GM23248 (cell line): ENCODE results near the gene ARID4B. TPM values are rescaled to one million over a fixed set of nuclear protein-coding genes. Genes with fewer than 3 reads are reported as not detected.

Experiments
- DNase-seq: peaks from one replicate; pipeline ENCODE4 v3.0.0-alpha.2; 2015
- H2AFZ ChIP-seq: fragments of 200-600 bp; sonication (generic); 2 replicates; pipeline ENCODE4 v1.6.1; 2016; ENCODE audit warnings: antibody characterized with exemption
- H3F3A ChIP-seq: fragments of 200-600 bp; sonication (generic); 2 replicates; pipeline ENCODE4 v1.6.1; 2016; ENCODE audit warnings: mild to moderate bottlenecking, antibody characterized with exemption, mixed run types; ENCODE audit not compliant: insufficient read depth
- H3K27ac ChIP-seq: fragments of 200-600 bp; sonication (generic); 2 replicates; pipeline ENCODE4 v1.5.1; 2016; ENCODE audit warnings: mild to moderate bottlenecking
- H3K27me3 ChIP-seq: fragments of 200-600 bp; sonication (generic); replicated peaks from 2 replicates; pipeline ENCODE4 v1.6.1; 2016; ENCODE audit warnings: mild to moderate bottlenecking; ENCODE audit not compliant: insufficient read depth
- H3K36me3 ChIP-seq: fragments of 200-600 bp; sonication (generic); 2 replicates; pipeline ENCODE4 v1.6.1; 2016; ENCODE audit warnings: low read depth, mild to moderate bottlenecking
- H3K4me1 ChIP-seq: fragments of 200-600 bp; sonication (generic); 2 replicates; pipeline ENCODE4 v1.6.1; 2016; ENCODE audit warnings: mild to moderate bottlenecking; ENCODE audit not compliant: insufficient read depth
- H3K4me2 ChIP-seq: fragments of 200-600 bp; sonication (generic); one replicate; pipeline ENCODE4 v1.6.1; 2016; ENCODE audit warnings: mild to moderate bottlenecking; ENCODE audit not compliant: unreplicated experiment
- H3K4me3 ChIP-seq: fragments of 200-600 bp; sonication (generic); 2 replicates; pipeline ENCODE4 v1.5.1; 2016; ENCODE audit warnings: mild to moderate bottlenecking
- H3K79me2 ChIP-seq: fragments of 200-600 bp; sonication (generic); 2 replicates; pipeline ENCODE4 v1.6.1; 2016; ENCODE audit warnings: mild to moderate bottlenecking; ENCODE audit not compliant: insufficient read depth
- H3K9ac ChIP-seq: fragments of 200-600 bp; sonication (generic); 2 replicates; pipeline ENCODE4 v1.6.1; 2016; ENCODE audit warnings: mild to moderate bottlenecking
- H3K9me2 ChIP-seq: fragments of 200-600 bp; sonication (generic); 2 replicates; pipeline ENCODE4 v1.6.1; 2016; ENCODE audit warnings: mixed run types, mild to moderate bottlenecking, moderate library complexity; ENCODE audit not compliant: insufficient read depth
- H3K9me3 ChIP-seq: fragments of 200-600 bp; sonication (generic); one replicate; pipeline ENCODE4 v1.6.1; 2017; ENCODE audit warnings: low read depth
- H4K20me1 ChIP-seq: fragments of 200-600 bp; sonication (generic); 2 replicates; pipeline ENCODE4 v1.6.0; 2016; ENCODE audit not compliant: insufficient read depth
- EZH2 ChIP-seq: fragments of 200-600 bp; sonication (generic); IDR thresholded peaks from 2 replicates; pipeline ENCODE4 v1.6.1; 2018; ENCODE audit warnings: antibody characterized with exemption, mild to moderate bottlenecking; ENCODE audit not compliant: insufficient read depth, poor library complexity, severe bottlenecking
- EZH2phosphoT487 ChIP-seq: fragments of 200-600 bp; sonication (generic); IDR thresholded peaks from 2 replicates; pipeline ENCODE4 v1.6.1; 2018; ENCODE audit warnings: antibody characterized with exemption, moderate library complexity, mild to moderate bottlenecking, low read depth; ENCODE audit not compliant: insufficient read depth
- WGBS, 2 experiments: methylation state at CpG; one replicate each; pipeline ENCODE4 v1.1.6; 2015 to 2017; ENCODE audit warnings: low lambda C conversion rate in 2 of 2, low coverage in 1 of 2; ENCODE audit errors: missing lambda C conversion rate in 2 of 2; 5-methylcytosine and 5-hydroxymethylcytosine counted together
- in situ Hi-C: fragments of 300-500 bp; cut with MboI; formaldehyde crosslinking; loops from 2 replicates; pipeline ENCODE4 v1.15.0; 2020
- polyA plus RNA-seq: library from polyadenylated mRNA; unstranded; fragments of >200 nt; fragmentation: Nextera tagmentation; extraction: Ambion mirVana; gene quantifications from 2 replicates; pipeline ENCODE4 v1.2.1, GENCODE V29; 2016
- total RNA-seq: library from RNA; depleted of rRNA; stranded (reverse); fragments of >200 nt; shearing (Covaris generic); gene quantifications from 2 replicates; pipeline ENCODE4 v1.2.3, GENCODE V29; 2014

The ARID4B gene
- total and polyA plus RNA-seq, 2 experiments from 2014 or later: 17.8 to 25.6 TPM

- Histone ChIP-seq H3K9me2 (no peaks in the 10 kb centered on the region), H3K27me3 (no peaks in the 10 kb centered on the region), H3K36me3 (peaks cover 8% of the 10 kb centered on the region; the same call in 1 of the 2 replicates), H3K79me2 (peaks cover 85% of the 10 kb centered on the region), H2AFZ (no peak overlapping the region), H3K9me3 (no peaks in the 10 kb centered on the region), H4K20me1 (no peaks in the 10 kb centered on the region), H3K9ac (peak overlapping the region; percentile 92), H3K27ac (peak overlapping the region; percentile 91), H3K4me2 (peak overlapping the region; percentile 95), H3K4me1 (peaks cover 21% of the 10 kb centered on the region), H3F3A (peaks cover 25% of the 10 kb centered on the region), H3K4me3 (peak overlapping the region; percentile 93)
- WGBS, 2 experiments: 20 to 24% methylated on average over 3 of the region's 3 CpGs
- TF ChIP-seq EZH2phosphoT487 (no peak), EZH2 (no peak)
- in situ Hi-C loops: no loop called here
- DNase-seq: peak; percentile 14
Observed at GRCh38 chr1:235331401-235331800, 3.4 kb upstream of the ARID4B start.

DNA sequence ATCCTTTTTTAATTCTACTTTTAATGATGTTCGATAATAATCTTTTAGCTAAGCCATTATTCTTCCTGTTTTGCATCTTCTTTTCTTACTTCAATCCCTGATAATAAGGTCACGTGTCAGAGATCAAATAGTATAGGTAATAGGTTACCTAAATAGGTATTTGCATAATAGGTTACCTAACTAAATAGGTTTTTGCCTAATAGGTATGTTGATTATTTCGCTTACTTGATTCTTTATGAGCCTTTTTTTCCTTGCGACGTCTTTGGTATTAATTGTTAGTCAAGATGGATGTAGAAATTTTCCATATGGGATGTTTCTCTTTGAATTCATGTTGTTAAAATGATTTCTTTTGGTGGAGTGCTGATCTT is 2.9 kb upstream of the ARID4B start:
- H3K79me2 ChIP-seq: peaks cover 85% of the 10 kb centered on the region
- H3K4me2 ChIP-seq: peak overlapping the region; percentile 95
- H3K36me3 ChIP-seq: peaks cover 6% of the 10 kb centered on the region; the same call in 1 of the 2 replicates
- no peak for TF ChIP-seq EZH2
- TF ChIP-seq EZH2phosphoT487: no peak
- 90% methylated on average over 5 of the region's 5 CpGs for WGBS, 2 experiments
- no peaks in the 10 kb centered on the region for H3K9me2 ChIP-seq
- H3F3A ChIP-seq: peaks cover 25% of the 10 kb centered on the region
- H3K27ac ChIP-seq: peak overlapping the region; percentile 91
- in situ Hi-C loops: no loop called here
- peaks cover 25% of the 10 kb centered on the region for H3K4me1 ChIP-seq
- H4K20me1 ChIP-seq: 0 out of 2 replicates have a peak, but pooled peaks cover 3% of the 10 kb centered on the region
- H3K9me3 ChIP-seq: no peaks in the 10 kb centered on the region
- H2AFZ ChIP-seq: no peak overlapping the region
- peak overlapping the region; percentile 92 for H3K9ac ChIP-seq
- no peak for DNase-seq
- peak overlapping the region; percentile 93 for H3K4me3 ChIP-seq
- H3K27me3 ChIP-seq: no peaks in the 10 kb centered on the region

DNA sequence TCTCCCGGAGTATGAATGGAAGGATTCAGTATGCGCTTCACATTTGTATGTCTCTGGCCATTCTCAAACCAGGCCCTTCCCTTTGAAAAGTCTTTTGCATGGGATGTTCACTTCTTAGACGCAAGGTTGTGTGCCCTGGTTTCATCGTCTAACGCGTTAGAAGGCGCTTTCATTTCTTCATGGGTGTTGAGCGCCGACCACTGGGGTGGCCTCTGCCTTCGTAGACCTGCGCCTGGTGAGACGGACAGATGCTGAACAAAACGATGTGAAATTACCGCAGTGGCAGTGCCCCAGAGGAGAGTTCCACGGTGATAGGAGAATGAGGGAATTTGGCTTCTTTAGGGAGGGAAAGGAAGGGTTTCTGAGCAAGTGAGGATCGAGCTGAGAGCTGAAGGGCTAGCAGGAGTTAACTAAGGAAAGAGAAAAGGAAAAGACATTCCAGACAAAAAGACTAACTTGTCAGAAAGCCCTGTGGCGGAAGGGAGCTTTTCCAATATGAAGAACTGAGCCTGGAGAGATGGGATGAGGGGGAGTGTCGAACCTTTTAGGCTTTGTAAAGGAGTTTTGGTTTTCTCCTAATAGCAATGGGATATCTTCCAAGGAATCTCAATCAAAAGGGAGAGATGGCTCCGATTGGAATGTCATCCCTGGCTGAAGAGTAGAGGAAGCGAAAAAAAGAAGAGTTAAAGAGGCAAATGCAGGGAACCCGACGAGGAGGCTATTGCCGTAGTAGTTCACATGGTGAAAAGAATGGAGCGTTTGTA is 1.3 kb upstream of the ARID4B start:
- H4K20me1 ChIP-seq: peaks cover 17% of the 10 kb centered on the region; the same call in 1 of the 2 replicates
- no peaks in the 10 kb centered on the region for H3K36me3 ChIP-seq
- TF ChIP-seq EZH2 (no peak), EZH2phosphoT487 (no peak)
- 1 to 2% methylated on average over 24 of the region's 24 CpGs for WGBS, 2 experiments
- H3K79me2 ChIP-seq: peaks cover 85% of the 10 kb centered on the region
- in situ Hi-C loops: no loop called here
- no peaks in the 10 kb centered on the region for H3K9me3 ChIP-seq
- H3K4me2 ChIP-seq: peak overlapping the region; percentile 95
- H3K4me3 ChIP-seq: peak overlapping the region; percentile 93
- no peaks in the 10 kb centered on the region for H3K27me3 ChIP-seq
- peaks cover 25% of the 10 kb centered on the region for H3F3A ChIP-seq
- H3K27ac ChIP-seq: peak overlapping the region; percentile 91
- peak overlapping the region; percentile 92 for H2AFZ ChIP-seq
- peaks cover 40% of the 10 kb centered on the region for H3K4me1 ChIP-seq
- no peaks in the 10 kb centered on the region for H3K9me2 ChIP-seq
- DNase-seq: peak; percentile 77
- H3K9ac ChIP-seq: peak overlapping the region; percentile 92

DNA sequence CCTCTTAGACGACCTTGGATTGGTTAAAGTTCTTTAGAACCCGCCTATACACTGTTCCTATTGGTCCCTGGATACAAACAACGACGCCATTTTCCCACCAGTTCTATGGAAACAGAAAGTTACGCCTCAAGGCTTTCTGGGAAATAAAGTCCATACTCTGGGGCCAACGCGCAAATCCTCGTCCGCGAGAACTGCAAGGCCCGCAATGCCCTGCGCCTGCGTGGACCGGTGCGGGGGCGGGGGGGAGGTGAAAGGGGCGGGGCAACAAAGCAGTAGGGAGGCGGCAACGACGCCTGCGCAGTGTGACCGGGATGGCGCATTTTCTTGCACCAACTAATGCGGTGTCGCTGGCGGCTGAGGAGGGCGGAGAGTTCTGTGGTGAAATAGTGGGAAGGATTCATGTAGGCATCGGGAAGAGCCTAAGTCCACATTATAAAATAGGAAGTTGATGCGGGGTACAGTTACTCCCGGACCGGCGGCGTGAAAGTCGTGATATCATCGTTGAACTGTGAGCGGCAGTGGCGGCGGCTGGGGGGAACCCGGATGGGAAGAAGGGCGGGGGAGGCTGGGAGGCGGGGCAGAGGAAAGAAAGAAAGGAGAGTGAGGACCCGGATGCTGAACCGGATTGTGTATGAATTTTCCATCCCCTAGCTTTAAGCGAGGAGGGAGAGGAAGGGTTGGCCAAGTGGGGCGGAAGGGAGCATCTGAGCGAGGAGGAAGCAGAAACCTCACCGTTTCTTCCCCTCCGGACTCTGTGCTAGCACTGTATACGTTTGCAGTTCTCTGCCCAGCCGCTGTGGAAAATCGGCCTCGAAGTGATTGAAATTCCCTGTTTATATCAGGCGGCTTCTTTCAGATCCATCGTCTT is 526 bp upstream of the ARID4B start, which contains the start of gene GGPS1:
TSS of gene GGPS1 (plus strand) at position 300 of the 868 bp plus-strand sequence. CDS start 6,695 bp downstream, outside the sequence.
- Histone ChIP-seq H4K20me1 (peaks cover 21% of the 10 kb centered on the region; the same call in 1 of the 2 replicates), H3K4me2 (peak within 1 kb of the TSS; percentile 95), H2AFZ (peak within 1 kb of the TSS; percentile 92), H3K4me3 (peak within 1 kb of the TSS; percentile 93), H3K36me3 (no peaks in the 10 kb centered on the region), H3F3A (peaks cover 25% of the 10 kb centered on the region), H3K27ac (peak within 1 kb of the TSS; percentile 91), H3K9ac (peak within 1 kb of the TSS; percentile 93), H3K27me3 (no peaks in the 10 kb centered on the region), H3K79me2 (peaks cover 85% of the 10 kb centered on the region), H3K9me2 (no peaks in the 10 kb centered on the region), H3K4me1 (peaks cover 45% of the 10 kb centered on the region), H3K9me3 (no peaks in the 10 kb centered on the region)
- TF ChIP-seq EZH2 (no peak), EZH2phosphoT487 (no peak)
- in situ Hi-C loops: no loop called here
- WGBS, 2 experiments: 1% methylated on average over 47 to 54 of the region's 54 CpGs
- DNase-seq: peak; percentile 100
